Activated T-helper 17 cell treated with anti-CD3 and anti-CD28 coated beads, Interleukin-2, amount 50 U/mL, for 72 hours (primary cell): ENCODE results near the gene PFKP. TPM values are rescaled to one million over a fixed set of nuclear protein-coding genes. Genes with fewer than 3 reads are reported as not detected.

Experiments used
- ATAC-seq: fragments of 150-1000 bp; cut with Tn5 transposase; replicated peaks from 2 replicates; pipeline ENCODE4 v1.10.0; 2021; ENCODE audit warnings: mild to moderate bottlenecking, moderate library complexity
- H3K27ac Mint-ChIP-seq: one replicate; pipeline ENCODE4 v1.8.0; 2022; ENCODE audit warnings: mixed read lengths
- H3K27me3 Mint-ChIP-seq: one replicate; pipeline ENCODE4 v1.8.0; 2022; ENCODE audit warnings: mixed read lengths
- H3K36me3 Mint-ChIP-seq: one replicate; pipeline ENCODE4 v1.8.0; 2022; ENCODE audit warnings: low read depth, mild to moderate bottlenecking, mixed read lengths
- H3K4me1 Mint-ChIP-seq: one replicate; pipeline ENCODE4 v1.8.0; 2022; ENCODE audit warnings: mixed read lengths
- H3K4me3 Mint-ChIP-seq: one replicate; pipeline ENCODE4 v1.8.0; 2022; ENCODE audit warnings: mild to moderate bottlenecking, mixed read lengths
- H3K9me3 Mint-ChIP-seq: one replicate; pipeline ENCODE4 v1.8.0; 2022; ENCODE audit warnings: mixed read lengths
- total RNA-seq, 2 donors: library from RNA; stranded (reverse); gene quantifications; one replicate each; pipeline ENCODE4 v1.2.3, GENCODE V29; 2022

Gene PFKP
- total RNA-seq, 2 donors from 2014 or later, result 349 TPM

DNA sequence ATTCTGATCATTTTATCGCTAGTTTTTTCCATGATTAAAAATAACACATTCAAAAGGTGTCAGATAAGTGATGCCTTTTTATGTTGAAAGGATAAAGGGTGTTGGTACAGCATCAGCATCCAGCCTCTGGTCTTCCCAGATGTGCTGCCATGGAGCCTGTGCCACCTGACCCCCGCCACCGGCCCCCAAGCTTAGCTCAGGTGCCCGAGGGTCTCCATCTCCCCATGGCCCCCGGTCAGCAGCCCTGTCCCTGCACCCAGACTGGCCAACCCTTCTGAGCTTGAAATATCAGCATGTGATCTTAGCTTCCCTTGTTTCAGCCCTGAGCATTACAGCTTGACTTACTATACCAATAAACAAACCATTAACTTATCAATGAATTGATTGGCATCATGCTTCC, 24.6 kb downstream of the PFKP start:
- no peaks in the 10 kb centered on the region for H3K27me3 Mint-ChIP-seq
- ATAC-seq, result no peak
- peaks cover 90% of the 10 kb centered on the region for H3K36me3 Mint-ChIP-seq
- H3K4me1 Mint-ChIP-seq, result peaks cover 60% of the 10 kb centered on the region
- H3K9me3 Mint-ChIP-seq, result no peaks in the 10 kb centered on the region
- peak overlapping the region; percentile 75 for H3K4me3 Mint-ChIP-seq
- H3K27ac Mint-ChIP-seq, result peak overlapping the region; percentile 82

DNA sequence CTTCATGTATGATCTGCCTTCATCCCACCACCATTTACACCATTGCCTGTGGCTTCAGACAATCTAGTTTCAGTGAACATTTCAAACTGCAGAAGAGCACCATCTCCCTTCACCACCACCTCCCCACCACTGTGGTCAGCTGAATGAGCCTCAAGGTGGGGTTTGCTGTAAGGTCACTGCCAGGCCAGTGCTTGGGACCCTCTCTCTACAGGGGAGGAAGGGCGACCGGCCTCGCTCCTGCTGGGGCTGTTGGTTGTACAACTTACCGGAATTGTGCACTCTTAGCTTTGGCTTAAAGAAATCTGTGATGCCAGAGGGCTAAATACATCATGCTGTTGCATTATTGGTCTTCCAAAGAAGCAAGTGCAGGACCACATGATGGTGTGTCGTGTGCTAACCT, 26.6 kb downstream of the PFKP start:
- H3K27me3 Mint-ChIP-seq, result no peaks in the 10 kb centered on the region
- H3K4me1 Mint-ChIP-seq, result peaks cover 65% of the 10 kb centered on the region
- H3K4me3 Mint-ChIP-seq, result peak overlapping the region; percentile 75
- H3K36me3 Mint-ChIP-seq, result peaks cover 93% of the 10 kb centered on the region
- no peak for ATAC-seq
- peak overlapping the region; percentile 95 for H3K27ac Mint-ChIP-seq
- H3K9me3 Mint-ChIP-seq, result no peaks in the 10 kb centered on the region

GRCh38 chr10:3094609-3095036, 27.3 kb downstream of the PFKP start:
- Mint-ChIP-seq H3K27ac (peak overlapping the region; percentile 95), H3K4me1 (peaks cover 66% of the 10 kb centered on the region), H3K4me3 (peak overlapping the region; percentile 75), H3K36me3 (peaks cover 93% of the 10 kb centered on the region), H3K9me3 (no peaks in the 10 kb centered on the region), H3K27me3 (no peaks in the 10 kb centered on the region)
- ATAC-seq, result no peak

DNA sequence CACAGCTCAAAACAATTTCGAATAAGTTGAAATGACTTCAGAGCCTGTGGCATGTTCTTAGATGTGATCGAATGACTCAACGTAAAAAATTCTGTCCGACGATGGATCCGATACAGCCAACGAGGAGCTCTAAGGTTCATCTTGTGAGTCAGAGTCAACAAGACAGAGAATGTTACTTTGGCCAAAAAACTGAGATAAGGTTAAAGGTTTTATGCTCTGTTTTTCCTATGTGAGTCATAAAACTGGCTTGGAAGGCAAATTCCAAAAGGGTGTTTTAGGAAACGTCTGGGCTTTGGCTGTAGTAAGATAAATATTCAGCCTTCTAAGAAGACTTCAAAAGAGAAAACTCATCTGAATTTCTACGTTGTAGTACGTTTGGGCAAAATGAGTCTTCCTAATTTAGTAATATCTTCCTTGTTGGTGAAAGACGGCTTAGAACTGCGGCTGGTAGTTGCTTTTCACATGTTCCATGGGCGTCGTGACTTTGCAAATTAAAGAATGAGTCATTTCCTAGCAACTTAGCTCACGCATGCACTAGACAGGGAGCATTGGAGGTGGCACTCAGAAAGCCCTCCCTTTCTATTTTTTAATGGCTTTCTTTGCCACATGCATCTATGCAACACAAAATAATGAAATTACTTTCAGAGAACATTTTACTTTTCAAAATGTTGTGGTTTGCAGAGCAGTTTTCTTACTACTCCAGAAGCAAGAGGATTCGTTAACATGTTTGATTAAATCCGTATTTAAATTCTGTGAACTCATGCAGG, 28.2 kb downstream of the PFKP start:
- peaks cover 93% of the 10 kb centered on the region for H3K36me3 Mint-ChIP-seq
- peak; percentile 81 for ATAC-seq
- peaks cover 62% of the 10 kb centered on the region for H3K4me1 Mint-ChIP-seq
- peak overlapping the region; percentile 95 for H3K27ac Mint-ChIP-seq
- H3K9me3 Mint-ChIP-seq, result no peaks in the 10 kb centered on the region
- peak overlapping the region; percentile 75 for H3K4me3 Mint-ChIP-seq
- no peaks in the 10 kb centered on the region for H3K27me3 Mint-ChIP-seq

- peaks cover 93% of the 10 kb centered on the region for H3K36me3 Mint-ChIP-seq
- H3K4me1 Mint-ChIP-seq, result peaks cover 57% of the 10 kb centered on the region
- H3K27me3 Mint-ChIP-seq, result no peaks in the 10 kb centered on the region
- H3K27ac Mint-ChIP-seq, result peak overlapping the region; percentile 95
- H3K4me3 Mint-ChIP-seq, result peak overlapping the region; percentile 75
- no peaks in the 10 kb centered on the region for H3K9me3 Mint-ChIP-seq
- no peak for ATAC-seq
These were observed 28.8 kb downstream of the PFKP start for GRCh38 chr10:3096149-3096548.

GRCh38 chr10:3097160-3097559, 29.8 kb downstream of the PFKP start:
- ATAC-seq, result no peak
- H3K36me3 Mint-ChIP-seq, result peaks cover 93% of the 10 kb centered on the region
- H3K4me1 Mint-ChIP-seq, result peaks cover 49% of the 10 kb centered on the region
- H3K9me3 Mint-ChIP-seq, result no peaks in the 10 kb centered on the region
- no peak overlapping the region for H3K4me3 Mint-ChIP-seq
- no peaks in the 10 kb centered on the region for H3K27me3 Mint-ChIP-seq
- peak overlapping the region; percentile 57 for H3K27ac Mint-ChIP-seq

DNA sequence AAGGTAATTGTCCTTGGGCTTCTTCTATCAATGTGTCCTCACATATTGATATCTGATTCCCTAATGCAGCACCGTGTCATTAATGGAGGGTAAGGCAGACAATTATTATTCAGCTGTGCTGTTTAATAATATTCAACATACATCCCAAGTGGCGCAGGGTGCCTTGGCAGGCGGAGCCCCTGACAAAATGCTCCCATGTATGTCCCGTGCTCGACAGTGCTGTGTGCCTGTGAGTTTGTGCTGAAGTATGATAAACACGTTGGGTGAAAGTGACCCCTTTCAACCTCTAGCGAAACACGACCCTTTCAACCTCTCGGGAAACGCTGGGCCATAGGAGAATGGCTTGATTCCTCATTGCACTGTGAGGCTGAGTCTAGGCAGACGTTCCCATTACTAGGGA, 31.3 kb downstream of the PFKP start:
- Mint-ChIP-seq H3K27me3 (no peaks in the 10 kb centered on the region), H3K4me1 (peaks cover 39% of the 10 kb centered on the region), H3K9me3 (no peaks in the 10 kb centered on the region), H3K36me3 (peaks cover 93% of the 10 kb centered on the region), H3K27ac (peak overlapping the region; percentile 57), H3K4me3 (no peak overlapping the region)
- ATAC-seq, result no peak

DNA sequence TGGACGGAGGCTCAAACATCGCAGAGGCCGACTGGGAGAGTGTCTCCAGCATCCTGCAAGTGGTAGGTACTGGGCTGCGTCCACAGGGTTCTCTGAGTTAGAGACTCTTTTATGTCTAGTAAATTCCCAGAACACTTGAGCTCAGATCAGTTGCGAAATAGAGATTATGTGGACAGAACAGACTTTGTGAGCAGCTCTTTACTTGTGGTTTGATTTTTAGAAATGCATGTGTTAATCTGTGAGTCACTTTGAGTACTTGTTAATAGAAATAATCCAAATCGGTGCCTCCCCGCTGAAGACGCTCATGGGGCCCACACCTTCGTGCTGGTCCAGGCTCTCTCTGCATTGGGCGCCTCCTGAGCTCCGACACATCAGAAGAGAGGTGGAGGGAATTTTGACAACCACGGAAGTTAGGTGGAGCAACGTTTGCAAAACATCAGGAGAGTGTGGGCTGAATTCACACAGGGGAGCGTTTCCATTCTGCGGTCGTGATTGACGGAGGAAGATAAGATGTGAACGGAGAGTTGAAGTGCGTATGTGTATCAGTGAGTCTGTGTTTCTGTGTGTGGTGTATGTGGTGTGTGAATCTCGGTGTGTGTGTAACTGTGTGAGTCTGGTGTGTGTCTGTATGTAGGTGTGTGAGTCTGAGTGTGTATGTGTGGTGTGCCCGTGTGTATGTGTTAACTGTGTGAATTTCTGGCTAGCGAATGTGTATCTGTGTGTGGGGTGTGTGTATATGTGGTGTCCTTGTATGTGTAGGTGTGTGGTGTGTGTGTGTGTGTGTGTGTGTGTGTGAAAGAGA, 32.1 kb downstream of the PFKP start:
- no peaks in the 10 kb centered on the region for H3K9me3 Mint-ChIP-seq
- H3K27me3 Mint-ChIP-seq, result no peaks in the 10 kb centered on the region
- H3K4me3 Mint-ChIP-seq, result no peak overlapping the region
- peaks cover 31% of the 10 kb centered on the region for H3K4me1 Mint-ChIP-seq
- H3K27ac Mint-ChIP-seq, result peak overlapping the region; percentile 57
- H3K36me3 Mint-ChIP-seq, result peaks cover 93% of the 10 kb centered on the region
- ATAC-seq, result no peak

DNA sequence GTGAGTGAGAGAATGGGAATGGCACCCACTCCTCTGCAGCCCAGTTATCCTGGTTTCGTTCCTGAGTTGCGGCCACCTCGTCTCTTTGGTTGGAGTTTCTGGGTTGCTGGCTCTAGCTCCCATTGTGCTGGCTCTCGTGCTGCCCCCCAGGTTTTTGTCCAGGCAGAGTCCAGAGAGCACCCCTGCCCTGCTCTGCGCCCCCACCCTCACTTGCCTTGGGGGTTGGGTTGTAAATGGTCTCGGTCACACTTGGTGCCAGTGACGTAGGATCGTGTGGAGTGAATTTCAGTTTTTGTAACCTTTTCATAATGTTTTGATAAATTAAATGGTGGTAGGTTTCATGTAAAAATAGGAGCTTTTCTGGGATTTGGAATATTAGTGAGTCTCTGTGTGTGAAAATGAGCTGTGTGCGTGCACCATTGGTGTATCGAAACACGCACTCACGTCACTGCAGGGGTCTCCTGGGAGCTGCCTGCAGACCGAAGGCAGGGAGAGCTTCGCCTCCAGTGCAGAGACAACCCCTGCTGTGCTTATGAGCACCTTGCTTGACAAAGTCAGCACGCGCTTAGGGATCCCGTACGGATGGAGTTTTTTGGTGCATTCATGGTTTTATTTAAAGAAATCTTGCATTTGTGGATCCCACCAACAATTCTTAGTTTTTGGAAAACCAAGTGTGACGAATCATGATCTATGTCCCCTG, 32.9 kb downstream of the PFKP start:
- Mint-ChIP-seq H3K4me3 (no peak overlapping the region), H3K27ac (peak overlapping the region; percentile 57), H3K4me1 (peaks cover 23% of the 10 kb centered on the region), H3K36me3 (peaks cover 93% of the 10 kb centered on the region), H3K9me3 (no peaks in the 10 kb centered on the region), H3K27me3 (no peaks in the 10 kb centered on the region)
- ATAC-seq, result no peak

GRCh38 chr10:3100856-3101640, 33.7 kb downstream of the PFKP start:
- Mint-ChIP-seq H3K27me3 (no peaks in the 10 kb centered on the region), H3K27ac (no peak overlapping the region), H3K36me3 (peaks cover 91% of the 10 kb centered on the region), H3K4me3 (no peak overlapping the region), H3K9me3 (no peaks in the 10 kb centered on the region), H3K4me1 (peaks cover 15% of the 10 kb centered on the region)
- no peak for ATAC-seq

DNA sequence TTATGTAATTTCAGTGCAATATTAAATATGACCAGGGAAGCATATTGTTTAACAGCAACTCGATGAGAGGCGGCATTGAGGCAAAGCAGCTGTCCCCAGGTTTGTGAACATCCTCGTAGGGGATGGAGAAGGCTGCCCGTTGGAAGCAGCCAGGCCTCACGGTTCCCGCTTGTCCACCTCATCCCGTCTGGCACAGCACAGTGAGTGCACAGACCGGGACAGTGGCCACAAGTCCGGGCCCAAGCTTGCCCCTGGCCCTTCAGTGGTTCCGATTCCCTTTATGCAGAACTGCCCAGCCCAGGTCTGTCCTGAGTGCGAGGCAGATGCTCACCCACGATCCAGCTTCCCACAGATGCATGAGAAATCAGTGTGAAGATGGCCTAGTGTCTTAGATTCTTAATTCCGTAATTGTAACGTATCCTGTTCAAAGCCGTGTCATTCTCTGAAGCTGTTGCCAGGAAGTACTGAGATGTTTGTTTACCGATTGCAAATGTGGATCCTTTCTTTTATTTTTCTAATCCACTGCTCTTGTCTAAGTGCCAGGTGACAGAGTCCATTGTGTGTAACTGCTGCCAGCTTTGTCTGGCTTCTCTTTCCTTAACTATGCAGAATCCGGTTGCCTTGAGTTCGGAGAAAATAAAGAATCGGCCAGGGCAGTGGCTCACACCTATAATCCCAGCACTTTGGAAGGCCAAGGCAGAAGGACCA, 35.5 kb downstream of the PFKP start:
- no peak overlapping the region for H3K27ac Mint-ChIP-seq
- no peak overlapping the region for H3K4me3 Mint-ChIP-seq
- peaks cover 11% of the 10 kb centered on the region for H3K4me1 Mint-ChIP-seq
- H3K36me3 Mint-ChIP-seq, result peaks cover 91% of the 10 kb centered on the region
- no peak for ATAC-seq
- no peaks in the 10 kb centered on the region for H3K27me3 Mint-ChIP-seq
- H3K9me3 Mint-ChIP-seq, result no peaks in the 10 kb centered on the region

DNA sequence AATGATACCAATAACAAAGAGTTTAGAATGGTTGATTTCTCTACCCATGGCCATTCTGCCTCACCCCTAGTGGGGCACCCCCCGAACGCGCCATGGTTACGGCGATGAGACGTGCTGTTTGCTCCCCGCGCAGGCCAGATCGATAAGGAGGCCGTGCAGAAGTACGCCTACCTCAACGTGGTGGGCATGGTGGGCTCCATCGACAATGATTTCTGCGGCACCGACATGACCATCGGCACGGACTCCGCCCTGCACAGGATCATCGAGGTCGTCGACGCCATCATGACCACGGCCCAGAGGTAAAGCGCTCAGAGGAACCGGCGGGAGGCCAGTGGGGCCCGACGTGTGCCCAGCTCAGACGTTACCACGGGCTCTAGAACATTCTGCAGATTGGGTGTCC, 36.3 kb downstream of the PFKP start:
- Mint-ChIP-seq H3K27ac (no peak overlapping the region), H3K27me3 (no peaks in the 10 kb centered on the region), H3K4me1 (peaks cover 11% of the 10 kb centered on the region), H3K9me3 (no peaks in the 10 kb centered on the region), H3K36me3 (peaks cover 91% of the 10 kb centered on the region), H3K4me3 (no peak overlapping the region)
- ATAC-seq, result no peak

DNA sequence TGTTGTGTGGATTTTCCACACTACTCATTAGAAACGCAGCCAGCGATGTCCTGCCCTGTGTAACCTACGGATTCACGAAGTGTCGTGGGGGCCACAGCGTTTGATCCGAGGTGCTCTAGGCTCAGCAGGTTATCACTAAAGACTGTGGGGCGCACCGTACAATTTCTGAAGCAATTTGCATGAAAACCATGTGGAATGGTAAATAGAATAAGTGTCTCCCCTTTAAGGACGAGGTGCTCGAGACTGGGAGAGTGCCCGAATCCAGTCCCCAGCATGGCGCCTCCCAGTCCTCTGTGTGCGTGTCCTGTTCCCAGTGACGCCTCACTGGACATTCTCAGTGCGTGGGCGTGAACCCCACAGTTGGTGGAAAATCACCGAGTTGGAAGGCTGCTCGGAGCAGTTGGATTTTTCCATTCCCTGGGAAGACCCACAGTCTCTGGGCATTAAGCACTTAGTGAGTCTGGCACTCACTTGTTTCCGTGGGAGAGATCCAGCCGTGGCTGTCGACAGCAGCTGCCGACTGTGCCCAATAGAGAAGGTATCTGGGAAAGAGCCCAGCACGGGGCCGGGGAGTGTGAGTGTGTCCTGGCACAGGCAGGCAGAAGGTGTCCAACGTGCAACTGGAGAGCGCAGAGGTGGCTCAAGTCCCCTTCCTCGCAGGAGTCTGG, 37.0 kb downstream of the PFKP start:
- ATAC-seq, result no peak
- peaks cover 7% of the 10 kb centered on the region for H3K4me1 Mint-ChIP-seq
- H3K9me3 Mint-ChIP-seq, result no peaks in the 10 kb centered on the region
- H3K27ac Mint-ChIP-seq, result peak overlapping the region; percentile 66
- no peaks in the 10 kb centered on the region for H3K27me3 Mint-ChIP-seq
- H3K36me3 Mint-ChIP-seq, result peaks cover 91% of the 10 kb centered on the region
- no peak overlapping the region for H3K4me3 Mint-ChIP-seq
